RWPE1 (cell line): ENCODE data around the gene KLHL33.

Experiments used
- CTCF ChIA-PET: fragments of 350-600 bp; sonication (Branson Sonifier 250); formaldehyde crosslinking; extraction: SDS; loops from one replicate; lab custom pipeline; 2021; lab: Yijun Ruan, JAX
- POLR2A ChIA-PET: fragments of 400-600 bp; formaldehyde crosslinking; extraction: SDS; loops from one replicate; lab custom pipeline; 2020; ENCODE audit warnings: antibody characterized with exemption; ENCODE audit not compliant: low non-redundant PET; lab: Yijun Ruan, JAX
- DNase-seq: peaks from one replicate; pipeline ENCODE4 v3.0.0; 2012; ENCODE audit warnings: low spot score
- H3K27ac ChIP-seq: fragments of 450-650 bp; 2 replicates; pipeline ENCODE4 v1.5.1; 2017
- TF ChIP-seq, protein P1 (sequence below): fragments of 450-650 bp; conservative IDR thresholded peaks from 2 replicates; pipeline ENCODE4 v1.5.1; 2017; ENCODE audit warnings: low read depth, mild to moderate bottlenecking

KLHL33 gene

DNA sequence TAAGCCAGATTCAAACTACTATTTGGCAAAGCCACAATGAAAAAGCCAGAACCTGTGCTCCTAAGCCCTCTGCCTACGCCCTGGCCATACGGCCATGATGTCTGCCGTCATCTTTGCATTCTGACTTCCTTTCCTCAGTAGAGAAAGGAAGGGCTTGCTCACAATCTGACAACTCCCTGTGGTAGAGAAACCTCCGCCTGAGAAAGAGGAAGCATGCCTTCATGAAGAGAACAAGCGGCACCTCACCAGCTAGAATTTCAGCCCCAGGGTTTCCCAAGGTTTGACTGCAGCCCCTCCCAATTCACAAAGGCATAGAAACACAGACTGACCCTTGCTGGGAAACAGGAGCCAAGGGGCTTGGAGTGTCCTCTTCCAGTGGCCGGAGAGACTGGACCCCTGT lies 48.4 kb downstream of the KLHL33 start:
- ChIA-PET POLR2A (no interaction called here), CTCF (interaction anchor here (0.7 kb wide), 2 partner anchors 179 to 374 kb away, joined by 3 to 8 read pairs; no protein-coding TSS in a partner anchor)
- no peak overlapping the region for H3K27ac ChIP-seq
- DNase-seq, result no peak
- TF ChIP-seq, protein P1, sequence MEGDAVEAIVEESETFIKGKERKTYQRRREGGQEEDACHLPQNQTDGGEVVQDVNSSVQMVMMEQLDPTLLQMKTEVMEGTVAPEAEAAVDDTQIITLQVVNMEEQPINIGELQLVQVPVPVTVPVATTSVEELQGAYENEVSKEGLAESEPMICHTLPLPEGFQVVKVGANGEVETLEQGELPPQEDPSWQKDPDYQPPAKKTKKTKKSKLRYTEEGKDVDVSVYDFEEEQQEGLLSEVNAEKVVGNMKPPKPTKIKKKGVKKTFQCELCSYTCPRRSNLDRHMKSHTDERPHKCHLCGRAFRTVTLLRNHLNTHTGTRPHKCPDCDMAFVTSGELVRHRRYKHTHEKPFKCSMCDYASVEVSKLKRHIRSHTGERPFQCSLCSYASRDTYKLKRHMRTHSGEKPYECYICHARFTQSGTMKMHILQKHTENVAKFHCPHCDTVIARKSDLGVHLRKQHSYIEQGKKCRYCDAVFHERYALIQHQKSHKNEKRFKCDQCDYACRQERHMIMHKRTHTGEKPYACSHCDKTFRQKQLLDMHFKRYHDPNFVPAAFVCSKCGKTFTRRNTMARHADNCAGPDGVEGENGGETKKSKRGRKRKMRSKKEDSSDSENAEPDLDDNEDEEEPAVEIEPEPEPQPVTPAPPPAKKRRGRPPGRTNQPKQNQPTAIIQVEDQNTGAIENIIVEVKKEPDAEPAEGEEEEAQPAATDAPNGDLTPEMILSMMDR, result no peak

DNA sequence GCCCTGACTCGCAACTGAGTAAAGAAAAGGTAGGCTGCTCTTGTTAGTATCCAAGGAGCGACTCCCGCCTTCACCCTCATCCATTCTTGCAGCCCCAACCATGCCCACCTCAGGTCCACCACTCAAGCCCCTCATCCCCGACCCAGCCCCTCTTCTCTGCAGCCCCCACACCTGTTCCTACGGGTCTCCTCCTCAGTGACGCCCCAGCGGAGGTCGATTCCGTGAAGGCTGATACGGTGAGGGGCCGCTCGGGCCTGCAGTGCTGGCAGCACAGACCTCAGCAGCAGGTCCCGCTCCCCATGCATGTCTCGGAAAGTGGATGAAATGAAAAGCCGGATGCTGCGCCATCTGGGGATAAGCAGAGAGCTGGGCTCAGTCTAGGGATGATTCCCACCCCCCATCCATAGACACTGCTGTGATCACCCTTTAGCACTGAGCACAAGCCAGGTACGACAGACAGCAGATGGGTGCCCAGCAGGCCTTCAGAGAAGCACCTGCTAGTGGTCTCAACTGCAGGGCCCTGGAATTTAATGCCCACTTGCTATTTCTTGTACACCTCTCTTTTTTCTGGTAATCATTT lies 49.6 kb downstream of the KLHL33 start:
- POLR2A ChIA-PET, result no interaction called here
- CTCF ChIA-PET, result no interaction called here
- DNase-seq, result no peak
- H3K27ac ChIP-seq, result no peak overlapping the region
- TF ChIP-seq, protein P1, result no peak

DNA sequence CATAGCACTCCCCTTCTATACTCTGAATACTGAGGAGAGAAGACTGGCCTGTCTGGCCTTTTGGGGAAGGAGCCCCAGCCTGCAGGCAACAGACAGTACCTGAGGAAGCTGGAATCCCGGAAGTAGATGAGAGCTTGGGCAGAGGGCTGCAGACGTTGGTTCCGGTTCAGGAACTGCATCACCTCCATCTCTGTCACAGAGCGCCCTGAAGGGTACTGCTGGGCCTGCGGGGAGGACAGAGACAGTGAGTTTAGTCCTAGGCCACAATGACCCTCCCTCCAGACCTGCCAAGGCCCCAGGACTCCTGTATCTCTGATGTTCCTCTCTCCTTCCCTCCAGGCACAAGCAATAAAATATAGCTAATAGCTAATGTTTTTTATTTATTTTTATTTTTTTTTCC lies 51.1 kb downstream of the KLHL33 start:
- TF ChIP-seq, protein P1, result no peak
- POLR2A ChIA-PET, result no interaction called here
- H3K27ac ChIP-seq, result no peak overlapping the region
- DNase-seq, result no peak
- CTCF ChIA-PET, result interaction anchor here (0.6 to 0.7 kb wide), 2 partner anchors 18 to 127 kb away, joined by 3 read pairs; no protein-coding TSS in a partner anchor

DNA sequence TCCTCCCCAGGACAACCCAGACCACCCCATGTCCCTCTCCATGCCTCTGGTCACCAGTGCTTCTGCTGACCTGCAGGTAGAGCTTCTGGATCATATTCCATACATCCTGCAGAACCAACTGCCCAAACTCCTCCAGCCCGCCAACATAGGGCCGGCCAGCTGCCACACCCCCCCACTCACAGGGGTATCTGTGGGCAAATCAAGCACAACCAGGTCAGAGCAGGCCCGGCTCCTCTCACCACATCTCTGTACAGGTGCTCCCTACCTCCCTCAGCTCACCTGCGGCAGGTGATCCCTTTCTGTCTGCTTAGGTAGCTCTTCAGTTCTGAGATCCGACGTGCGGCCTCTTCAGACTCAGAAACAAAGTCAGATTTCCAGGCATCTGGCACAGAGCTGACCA lies 51.6 kb downstream of the KLHL33 start:
- no peak overlapping the region for H3K27ac ChIP-seq
- DNase-seq, result no peak
- POLR2A ChIA-PET, result no interaction called here
- TF ChIP-seq, protein P1, result no peak
- CTCF ChIA-PET, result interaction anchor here (0.6 kb wide), 1 partner anchor 13 kb away, joined by 3 read pairs; no protein-coding TSS in a partner anchor

DNA sequence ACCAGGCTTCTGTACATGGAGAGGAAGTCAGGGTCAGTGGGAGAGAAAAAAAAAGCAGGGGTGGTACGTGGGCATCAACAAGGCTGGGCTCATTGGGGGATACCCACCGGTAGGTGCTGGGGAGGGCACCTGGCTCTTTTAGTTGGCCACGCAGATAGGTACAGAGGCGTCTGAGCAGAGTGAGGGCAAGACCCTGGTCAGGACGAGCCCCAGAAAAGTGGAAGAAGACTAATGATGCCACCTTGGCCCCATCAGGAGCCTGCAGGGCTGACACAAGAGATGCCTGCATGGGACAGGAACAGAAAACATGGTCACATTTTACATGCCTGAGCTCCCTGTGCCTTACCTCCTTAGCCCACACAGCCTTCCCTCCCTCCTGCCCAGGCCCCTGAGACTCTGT lies 52.3 kb downstream of the KLHL33 start:
- ChIA-PET POLR2A (no interaction called here), CTCF (interaction anchor here (0.6 kb wide), 1 partner anchor 13 kb away, joined by 3 read pairs; no protein-coding TSS in a partner anchor)
- TF ChIP-seq, protein P1, result no peak
- no peak for DNase-seq
- H3K27ac ChIP-seq, result no peak overlapping the region

DNA sequence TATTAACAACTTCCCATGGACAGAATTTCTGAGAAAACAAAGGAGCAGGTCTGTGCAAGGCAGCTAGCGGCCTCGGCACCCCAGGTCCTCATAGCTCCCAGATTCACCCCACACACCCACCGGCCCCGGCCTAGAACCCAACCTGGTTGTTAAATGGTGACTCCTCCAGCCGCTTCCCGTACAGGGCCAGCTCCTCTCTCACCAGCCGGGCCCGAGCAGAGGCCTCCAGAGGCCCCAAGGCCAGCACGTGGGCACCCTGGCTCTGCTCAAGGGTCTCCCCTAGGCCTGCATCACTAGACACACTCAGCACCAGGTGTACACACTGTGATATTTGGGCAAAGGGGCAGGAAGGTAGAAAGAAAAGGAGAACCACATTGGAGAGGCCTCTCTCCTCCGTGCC lies 52.9 kb downstream of the KLHL33 start:
- CTCF ChIA-PET, result interaction anchor here (0.6 to 0.7 kb wide), 2 partner anchors 22 to 39 kb away, joined by 3 to 4 read pairs; partner anchors contain the start of gene PARP2
- no peak overlapping the region for H3K27ac ChIP-seq
- TF ChIP-seq, protein P1, result no peak
- no peak for DNase-seq
- POLR2A ChIA-PET, result no interaction called here
